GM12865 (cell line): ENCODE measurements around the gene PPP4R2.

ENCODE experiments used
- DNase-seq: peaks from one replicate; pipeline ENCODE4 v3.0.0; 2010; ENCODE audit warnings: low read depth
- H3K4me3 ChIP-seq: 2 replicates; pipeline ENCODE4 v1.5.1; 2011; ENCODE audit warnings: mild to moderate bottlenecking, low read depth, low read length, control low read depth
- TF ChIP-seq, protein P1 (sequence below): IDR thresholded peaks from 2 replicates; pipeline ENCODE4 v1.5.1; 2011; ENCODE audit warnings: low read length, control low read depth, low read depth, inconsistent platforms; ENCODE audit not compliant: insufficient read depth; ENCODE audit errors: missing control alignments

Gene PPP4R2

DNA sequence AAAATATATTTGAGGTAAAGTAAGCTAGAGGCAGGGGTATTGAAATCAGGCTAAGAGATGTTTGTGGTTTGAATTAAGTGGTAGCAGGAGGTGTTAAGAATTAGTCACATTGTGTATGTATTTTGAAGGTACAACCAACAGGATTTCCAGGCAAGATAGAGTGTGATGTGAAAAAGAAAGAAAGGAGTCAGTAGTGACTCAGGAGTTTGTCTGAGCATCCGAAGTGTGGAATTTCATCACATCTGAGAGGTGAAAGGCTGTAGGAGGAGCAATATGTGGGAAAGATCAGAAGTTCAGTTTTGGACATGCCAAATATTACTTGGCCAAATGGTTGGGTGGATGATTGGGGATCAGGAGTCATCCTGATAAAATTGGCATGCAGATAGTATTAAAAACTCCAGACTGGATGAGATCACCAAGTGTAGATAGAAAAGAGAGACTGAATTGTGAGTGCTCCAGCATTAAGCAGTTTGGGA, 32.7 kb downstream of the PPP4R2 start:
- H3K4me3 ChIP-seq: no peak overlapping the region
- no peak for DNase-seq
- TF ChIP-seq, protein P1, sequence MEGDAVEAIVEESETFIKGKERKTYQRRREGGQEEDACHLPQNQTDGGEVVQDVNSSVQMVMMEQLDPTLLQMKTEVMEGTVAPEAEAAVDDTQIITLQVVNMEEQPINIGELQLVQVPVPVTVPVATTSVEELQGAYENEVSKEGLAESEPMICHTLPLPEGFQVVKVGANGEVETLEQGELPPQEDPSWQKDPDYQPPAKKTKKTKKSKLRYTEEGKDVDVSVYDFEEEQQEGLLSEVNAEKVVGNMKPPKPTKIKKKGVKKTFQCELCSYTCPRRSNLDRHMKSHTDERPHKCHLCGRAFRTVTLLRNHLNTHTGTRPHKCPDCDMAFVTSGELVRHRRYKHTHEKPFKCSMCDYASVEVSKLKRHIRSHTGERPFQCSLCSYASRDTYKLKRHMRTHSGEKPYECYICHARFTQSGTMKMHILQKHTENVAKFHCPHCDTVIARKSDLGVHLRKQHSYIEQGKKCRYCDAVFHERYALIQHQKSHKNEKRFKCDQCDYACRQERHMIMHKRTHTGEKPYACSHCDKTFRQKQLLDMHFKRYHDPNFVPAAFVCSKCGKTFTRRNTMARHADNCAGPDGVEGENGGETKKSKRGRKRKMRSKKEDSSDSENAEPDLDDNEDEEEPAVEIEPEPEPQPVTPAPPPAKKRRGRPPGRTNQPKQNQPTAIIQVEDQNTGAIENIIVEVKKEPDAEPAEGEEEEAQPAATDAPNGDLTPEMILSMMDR: no peak

DNA sequence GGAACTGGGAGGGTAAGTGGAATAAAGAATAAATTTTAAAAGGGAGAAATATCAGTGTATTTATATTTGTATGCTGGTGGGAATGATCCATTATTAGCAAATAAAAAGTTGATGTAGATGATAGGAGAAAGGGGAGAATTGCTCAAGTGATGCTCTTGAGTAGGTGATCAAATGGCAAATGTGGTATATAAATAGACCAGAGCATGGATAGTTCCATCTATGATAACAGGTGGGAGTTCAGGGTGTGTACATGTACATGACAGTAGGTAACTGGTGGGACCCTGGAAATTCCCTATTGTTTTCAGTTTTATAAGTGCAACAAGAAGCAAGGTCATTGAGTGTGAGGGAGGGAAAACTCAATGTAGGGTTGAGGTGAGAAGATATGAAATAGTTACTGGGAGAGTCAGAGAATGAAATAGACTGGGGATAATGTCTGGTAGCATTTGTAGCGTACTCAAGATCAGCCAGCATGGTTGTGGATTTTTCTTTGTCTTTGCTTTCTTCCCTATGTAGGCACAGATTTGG, 33.5 kb downstream of the PPP4R2 start:
- DNase-seq: peak; percentile 25
- no peak overlapping the region for H3K4me3 ChIP-seq
- TF ChIP-seq, protein P1: no peak

DNA sequence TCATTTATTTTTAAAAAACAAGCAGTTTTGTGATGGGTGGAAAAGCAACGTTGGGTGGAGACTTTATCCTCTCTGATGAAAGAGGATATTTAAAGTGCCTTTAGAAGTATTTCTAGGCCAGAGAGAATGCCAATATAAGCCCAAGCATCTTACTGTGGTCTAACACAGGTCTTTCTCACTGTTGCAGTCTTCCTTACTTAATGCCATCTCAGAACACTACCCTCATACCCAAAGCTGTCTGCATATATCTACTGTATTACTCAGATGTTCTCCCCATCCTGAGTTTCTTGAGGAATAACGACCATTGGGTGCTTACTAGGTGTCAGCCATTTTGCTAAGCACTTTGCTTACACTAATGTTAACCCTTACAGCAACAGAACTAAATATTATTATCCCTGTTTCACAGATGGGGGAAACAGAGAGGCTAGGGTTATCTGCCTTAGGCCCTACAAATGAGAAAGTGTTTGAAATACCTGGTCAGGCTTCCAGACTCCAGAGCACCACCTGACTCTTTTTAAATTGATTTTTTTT, 35.0 kb downstream of the PPP4R2 start:
- no peak for DNase-seq
- TF ChIP-seq, protein P1: no peak
- H3K4me3 ChIP-seq: no peak overlapping the region

DNA sequence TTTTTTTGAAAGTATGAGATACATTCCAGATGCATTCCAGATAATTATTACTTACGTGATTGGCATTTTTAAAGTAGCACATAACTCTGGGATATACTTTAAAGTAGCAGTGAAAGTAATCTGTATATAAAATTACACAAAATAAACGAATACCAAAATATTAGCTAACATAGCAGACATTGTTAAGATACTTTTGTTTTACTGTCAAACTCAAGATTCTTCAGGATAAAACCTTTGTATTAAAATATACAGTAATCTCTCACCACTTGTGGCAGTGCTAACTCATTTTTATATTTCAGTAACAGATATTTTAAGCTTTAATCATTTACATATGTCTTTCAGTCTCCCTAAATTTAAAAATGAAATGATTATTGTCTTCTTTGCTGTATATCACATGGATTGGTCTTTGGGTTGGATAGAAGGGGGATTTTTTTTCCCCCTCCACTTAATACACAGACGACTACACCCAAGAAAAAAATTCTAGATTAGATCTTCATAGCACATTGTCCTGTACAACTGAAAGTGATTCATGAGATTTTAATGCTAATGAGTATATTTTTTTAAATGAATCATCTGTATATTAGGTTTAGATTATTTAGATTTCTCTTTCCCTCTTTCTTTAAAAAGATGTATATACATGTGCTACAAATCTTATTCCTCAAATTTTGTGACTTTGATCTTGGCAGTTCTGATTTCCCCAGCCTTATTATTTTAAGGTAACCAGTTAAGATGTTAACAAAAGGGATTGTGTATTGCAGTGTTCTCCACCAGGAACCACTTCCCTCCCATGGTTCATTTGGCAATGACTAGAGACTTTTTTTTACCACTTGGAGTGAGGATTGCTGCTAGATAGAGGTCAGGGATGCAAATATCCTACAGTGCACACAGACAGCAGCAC, 40.3 kb downstream of the PPP4R2 start:
- DNase-seq: no peak
- no peak overlapping the region for H3K4me3 ChIP-seq

DNA sequence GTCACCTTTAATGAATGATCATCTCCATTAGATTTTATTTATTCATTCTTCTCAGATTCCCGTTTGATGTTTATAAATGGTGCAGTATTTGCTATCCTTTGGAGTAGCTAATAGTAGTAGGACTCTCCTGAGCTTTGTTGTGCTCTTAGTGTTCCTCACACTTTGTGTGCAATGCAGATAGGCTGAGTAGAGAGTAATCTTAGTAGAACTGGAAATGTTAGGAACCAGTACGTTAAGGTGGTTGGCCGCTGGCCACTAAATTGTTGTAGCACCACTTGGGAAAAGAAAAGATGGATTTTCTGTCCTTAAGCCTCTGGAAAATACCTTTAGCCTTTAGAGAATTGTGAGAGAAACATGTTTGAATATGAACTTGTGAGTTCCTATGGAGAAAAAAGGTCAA, 44.9 kb downstream of the PPP4R2 start:
- DNase-seq: no peak
- H3K4me3 ChIP-seq: no peak overlapping the region
- TF ChIP-seq, protein P1: no peak

More for the DNA sequence above, 40.3 kb downstream of the PPP4R2 start:
- TF ChIP-seq, protein P1: no peak

DNA sequence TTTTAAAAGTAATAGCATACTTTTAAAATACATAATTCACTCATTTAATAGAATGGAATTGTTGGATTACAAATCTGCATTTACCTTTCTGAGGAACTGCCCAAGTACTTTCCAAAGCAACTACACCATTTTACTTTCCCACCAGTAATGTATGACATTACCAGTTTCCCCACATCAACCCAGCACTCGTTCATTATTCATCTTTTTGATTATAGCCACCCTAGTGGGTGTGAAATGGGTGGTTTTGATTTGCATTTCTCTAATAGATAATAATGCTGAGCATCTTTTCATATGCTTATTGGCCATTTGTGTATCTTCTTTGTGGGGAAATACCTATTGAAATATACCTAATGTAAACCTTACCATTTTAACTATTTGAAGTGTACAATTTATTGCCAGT, 46.8 kb downstream of the PPP4R2 start:
- TF ChIP-seq, protein P1: no peak
- no peak overlapping the region for H3K4me3 ChIP-seq
- DNase-seq: no peak
